GM21367 (cell line): Measurements from ENCODE around the gene UNC5A.

Source experiments
- ATAC-seq: cut with Tn5 transposase; IDR thresholded peaks from one replicate; pipeline ENCODE4 v1.9.1; 2021; ENCODE audit not compliant: unreplicated experiment

The UNC5A gene

GRCh38 chr5:176819476-176819875 is 9.1 kb downstream of the UNC5A start:
- no peak for ATAC-seq

GRCh38 chr5:176820937-176821336 is 10.6 kb downstream of the UNC5A start:
- ATAC-seq, result no peak

- no peak for ATAC-seq
Measured at GRCh38 chr5:176821441-176821840, 11.1 kb downstream of the UNC5A start.

GRCh38 chr5:176822041-176822792 is 11.9 kb downstream of the UNC5A start:
- ATAC-seq, result no peak

GRCh38 chr5:176822793-176823481 is 12.6 kb downstream of the UNC5A start:
- ATAC-seq, result no peak

GRCh38 chr5:176823869-176824412 is 13.6 kb downstream of the UNC5A start:
- no peak for ATAC-seq

GRCh38 chr5:176824604-176825003 is 14.2 kb downstream of the UNC5A start:
- no peak for ATAC-seq

GRCh38 chr5:176825234-176825633 is 14.9 kb downstream of the UNC5A start:
- ATAC-seq, result no peak

GRCh38 chr5:176825957-176826356 is 15.6 kb downstream of the UNC5A start:
- no peak for ATAC-seq

- ATAC-seq, result no peak
Measured at GRCh38 chr5:176827736-176828414, 17.5 kb downstream of the UNC5A start.

GRCh38 chr5:176829320-176829719 is 19.0 kb downstream of the UNC5A start:
- no peak for ATAC-seq

- ATAC-seq, result no peak
Measured at GRCh38 chr5:176830422-176830994, 20.1 kb downstream of the UNC5A start.

GRCh38 chr5:176830995-176831423 is 20.6 kb downstream of the UNC5A start:
- ATAC-seq, result no peak

GRCh38 chr5:176831425-176831824 is 21.1 kb downstream of the UNC5A start:
- no peak for ATAC-seq

- no peak for ATAC-seq
Measured at GRCh38 chr5:176832162-176832561, 21.8 kb downstream of the UNC5A start.

GRCh38 chr5:176833286-176833685 is 22.9 kb downstream of the UNC5A start:
- ATAC-seq, result no peak

GRCh38 chr5:176835918-176836317 is 25.6 kb downstream of the UNC5A start:
- no peak for ATAC-seq

GRCh38 chr5:176836811-176837706 is 26.7 kb downstream of the UNC5A start:
- no peak for ATAC-seq

- ATAC-seq, result no peak
Measured at GRCh38 chr5:176837707-176838115, 27.4 kb downstream of the UNC5A start.

- ATAC-seq, result no peak
Measured at GRCh38 chr5:176843673-176844072, 33.3 kb downstream of the UNC5A start.
